Right hindlimb (tissue), 1 donor: ENCODE measurements around the gene DUSP16.
"Not testable (repeated sequence)": the region's sequence is repeated elsewhere in the genome, so short reads cannot be mapped to it uniquely, and the experiment has no call there.

Experiments
- DNase-seq: peaks from one replicate; pipeline ENCODE4 v3.0.0-alpha.2; 2018

Gene DUSP16

GRCh38 chr12:12488823-12489550 is 73.7 kb downstream of the DUSP16 start:
- DNase-seq: no peak

- DNase-seq: no peak
Measured at GRCh38 chr12:12488296-12488695, 74.4 kb downstream of the DUSP16 start.

- DNase-seq: no peak
Measured at GRCh38 chr12:12487490-12487889, 75.2 kb downstream of the DUSP16 start.

GRCh38 chr12:12486661-12487240 is 75.9 kb downstream of the DUSP16 start:
- DNase-seq: no peak

- DNase-seq: no peak
Measured at GRCh38 chr12:12483438-12483837, 79.2 kb downstream of the DUSP16 start.

- no peak for DNase-seq
Measured at GRCh38 chr12:12482959-12483358, 79.7 kb downstream of the DUSP16 start.

GRCh38 chr12:12482150-12482761 is 80.4 kb downstream of the DUSP16 start:
- no peak for DNase-seq

- no peak for DNase-seq
Measured at GRCh38 chr12:12481631-12482030, 81.0 kb downstream of the DUSP16 start.

GRCh38 chr12:12480074-12480473 is 82.6 kb downstream of the DUSP16 start:
- no peak for DNase-seq

- DNase-seq: no peak
Measured at GRCh38 chr12:12477532-12477890, 85.2 kb downstream of the DUSP16 start.

- peak; percentile 76 for DNase-seq
Measured at GRCh38 chr12:12476857-12477531, 85.7 kb downstream of the DUSP16 start.

- DNase-seq: no peak
Measured at GRCh38 chr12:12474931-12475795, 87.5 kb downstream of the DUSP16 start.

GRCh38 chr12:12474471-12474928 is 88.2 kb downstream of the DUSP16 start:
- no peak for DNase-seq

GRCh38 chr12:12473223-12473622 is 89.4 kb downstream of the DUSP16 start:
- no peak for DNase-seq

GRCh38 chr12:12471982-12472961 is 90.4 kb downstream of the DUSP16 start:
- DNase-seq: not testable (repeated sequence)

GRCh38 chr12:12470751-12471306 is 91.8 kb downstream of the DUSP16 start:
- no peak for DNase-seq

GRCh38 chr12:12469386-12469785 is 93.3 kb downstream of the DUSP16 start:
- DNase-seq: no peak

GRCh38 chr12:12468575-12468974 is 94.1 kb downstream of the DUSP16 start:
- DNase-seq: no peak

GRCh38 chr12:12467688-12468261 is 94.9 kb downstream of the DUSP16 start:
- peak; percentile 50 for DNase-seq

GRCh38 chr12:12467264-12467663 is 95.4 kb downstream of the DUSP16 start:
- DNase-seq: no peak

- DNase-seq: no peak
Measured at GRCh38 chr12:12466157-12466556, 96.5 kb downstream of the DUSP16 start.
